ENCODE results near the gene EFNA5. TPM values are rescaled to one million over a fixed set of nuclear protein-coding genes. Genes with fewer than 3 reads are reported as not detected.

The EFNA5 gene
- total and polyA plus RNA-seq, 2 of the 8 experiments (the other 6 are each of a cell fraction or from before 2014, with no cell fraction given), result 9.6 to 21.8 TPM

DNA sequence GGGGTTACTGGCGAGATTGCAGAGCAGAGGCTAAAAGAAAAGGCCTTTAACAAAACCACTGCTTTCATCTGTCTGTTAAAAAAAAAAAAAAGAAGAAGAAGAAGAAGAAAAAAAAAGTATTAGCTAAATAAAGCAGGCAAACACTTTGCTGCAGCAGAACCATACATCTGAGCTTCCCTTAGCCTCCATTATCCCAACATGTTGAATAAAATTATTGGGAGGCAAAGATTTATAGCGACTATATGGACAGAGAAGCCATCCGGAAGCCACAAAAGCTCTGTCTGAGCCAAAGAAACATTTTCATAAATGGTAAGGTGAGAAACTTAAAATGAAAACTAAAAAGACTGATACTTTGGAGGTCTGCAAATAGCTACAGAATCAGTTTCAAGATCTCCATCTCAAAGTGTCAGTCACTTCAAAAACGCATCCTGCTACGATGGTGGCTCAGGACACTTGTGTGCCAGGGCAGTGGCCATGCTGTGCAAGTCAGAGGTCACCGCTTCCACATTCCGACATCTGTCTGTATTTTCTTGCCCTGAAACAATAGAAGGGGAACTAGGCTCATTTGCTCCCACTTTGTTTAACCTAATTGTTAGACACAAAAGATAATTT is 9.6 kb downstream of the EFNA5 start:
- no peak overlapping the region for H2BK5ac ChIP-seq (ENCODE audit: low read depth, low read length)
- H3K9me3 ChIP-seq (ENCODE audit: insufficient read depth in 2 of 2, low read depth in 1 of 2, low read length in 1 of 2), result no peaks in the 10 kb centered on the region
- H3K79me1 ChIP-seq (ENCODE audit: low read depth, low read length), result peaks cover 2% of the 10 kb centered on the region
- WGBS, 2 experiments (ENCODE audit: extremely low coverage in 1 of 2, insufficient coverage in 1 of 2, insufficient read length in 1 of 2, insufficient replicate concordance in 2 of 2, low coverage in 1 of 2, low lambda C conversion rate in 2 of 2, missing lambda C conversion rate in 1 of 2), result 77% methylated on average over 7 of the region's 7 CpGs; no CpG with 5 or more reads in 1 of the 2 experiments
- H3K23me2 ChIP-seq (ENCODE audit: low read depth, low read length), result no peaks in the 10 kb centered on the region
- H3K4me2 ChIP-seq (ENCODE audit: insufficient read depth in 1 of 2, low read depth in 2 of 2, low read length in 2 of 2), result no peak overlapping the region
- no peak overlapping the region for H4K8ac ChIP-seq (ENCODE audit: extremely low read depth, insufficient read depth, low read length)
- no peak for DNase-seq (ENCODE audit: low read depth in 1 of 2, low spot score in 2 of 2)
- no peak overlapping the region for H3K4ac ChIP-seq (replicated peaks; ENCODE audit: insufficient read length, low read depth, low read length)
- no peak overlapping the region for H4K91ac ChIP-seq (replicated peaks; ENCODE audit: insufficient read length, low read length)
- no peak overlapping the region for H3K23ac ChIP-seq (ENCODE audit: insufficient read length)
- no peaks in the 10 kb centered on the region for H3K27me3 ChIP-seq (replicated peaks in 1 of 4; ENCODE audit: control insufficient read depth in 3 of 4, extremely low read depth in 1 of 4, insufficient read depth in 3 of 4, low read length in 3 of 4)
- H4K20me1 ChIP-seq (replicated peaks in 1 of 2; ENCODE audit: control insufficient read depth in 1 of 2, insufficient read depth in 2 of 2, low read length in 2 of 2), result no peaks in the 10 kb centered on the region
- no peak overlapping the region for H3K18ac ChIP-seq (ENCODE audit: extremely low read depth, low read length)
- no peak overlapping the region for H3K56ac ChIP-seq (replicated peaks; ENCODE audit: insufficient read length, low read depth, low read length)
- FAIRE-seq, result peak; percentile 50
- no peak for TF ChIP-seq ASH2L (IDR thresholded peaks at IDR 0.05; ENCODE audit: low read length)
- TF ChIP-seq, protein P1, sequence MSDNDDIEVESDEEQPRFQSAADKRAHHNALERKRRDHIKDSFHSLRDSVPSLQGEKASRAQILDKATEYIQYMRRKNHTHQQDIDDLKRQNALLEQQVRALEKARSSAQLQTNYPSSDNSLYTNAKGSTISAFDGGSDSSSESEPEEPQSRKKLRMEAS (IDR thresholded peaks at IDR 0.05), result no peak
- POLR2A ChIA-PET (ENCODE audit: partially characterized antibody), result interaction anchor here (0.6 kb wide), 1 partner anchor 827 kb away, joined by 3 read pairs; no protein-coding TSS in a partner anchor
- H2BK12ac ChIP-seq (ENCODE audit: low read depth, low read length), result no peak overlapping the region
- no peak overlapping the region for H3K14ac ChIP-seq (ENCODE audit: insufficient read length)
- H2BK120ac ChIP-seq (replicated peaks; ENCODE audit: low read depth, low read length), result no peak overlapping the region
- H2BK20ac ChIP-seq (ENCODE audit: low read length), result no peak overlapping the region
- H3K4me1 ChIP-seq (replicated peaks in 1 of 4; ENCODE audit: control insufficient read depth in 3 of 4, insufficient read depth in 4 of 4, low read length in 3 of 4), result peaks cover 0 to 5% (median 1%) of the 10 kb centered on the region in 4 experiments; a peak in 2 of 7 replicates
- no peak overlapping the region for H2AFZ ChIP-seq (ENCODE audit: low read length)
- no peak overlapping the region for H2BK15ac ChIP-seq (ENCODE audit: low read length)
- no peak overlapping the region for H2AK5ac ChIP-seq (ENCODE audit: low read depth, low read length)
- peaks cover 0 to 3% (median 0%) of the 10 kb centered on the region in 4 experiments; a peak in 1 of 8 replicates for H3K36me3 ChIP-seq (ENCODE audit: control insufficient read depth in 2 of 4, insufficient read depth in 4 of 4, low read length in 3 of 4)
- CTCF ChIA-PET (ENCODE audit: partially characterized antibody), result interaction anchor here (1.0 to 1.5 kb wide), 2 partner anchors 13 to 219 kb away, joined by 4 read pairs; no protein-coding TSS in a partner anchor
- peaks cover 0 to 48% of the 10 kb centered on the region in 2 experiments; a peak in 3 of 4 replicates for H3K79me2 ChIP-seq (ENCODE audit: control insufficient read depth in 1 of 2, insufficient read depth in 2 of 2, low read length in 2 of 2)
- H3K27ac ChIP-seq (ENCODE audit: low read depth, low read length), result no peak overlapping the region
- no peak overlapping the region for H4K5ac ChIP-seq (ENCODE audit: insufficient read length, low read depth, low read length)
- no peak overlapping the region for H3K9ac ChIP-seq (replicated peaks in 1 of 4; ENCODE audit: extremely low read depth in 1 of 4, low read depth in 3 of 4, low read length in 3 of 4)
- no peak overlapping the region for H3K4me3 ChIP-seq (ENCODE audit: extremely low read depth in 1 of 4, insufficient read depth in 2 of 4, low read depth in 3 of 4, low read length in 4 of 4)

Measured in H1 (cell line).